Upper lobe of left lung (tissue), 6 donors: ENCODE results near the gene FAM234A. TPM values are rescaled to one million over a fixed set of nuclear protein-coding genes. Genes with fewer than 3 reads are reported as not detected.

Experiments
- ATAC-seq, 2 donors: fragments of 200-7000 bp; cut with Tn5 transposase; one replicate each; pipeline ENCODE4 v1.9.1; 2022; ENCODE audit warnings: mild to moderate bottlenecking in 2 of 2, moderate library complexity in 2 of 2; ENCODE audit not compliant: low FRiP score in 2 of 2
- DNase-seq, 2 donors: peaks; one replicate each; pipeline ENCODE4 v3.0.0-alpha.2; 2019 to 2020
- H3K27ac ChIP-seq, 4 donors: fragments of 200-600 bp; sonication (generic); one replicate each; pipeline ENCODE4 v1.5.1; 2016 to 2019
- H3K27me3 ChIP-seq, 4 donors: fragments of 200-600 bp; sonication (generic); one replicate each; pipeline ENCODE4 v1.5.1; 2017 to 2019
- H3K36me3 ChIP-seq, 4 donors: fragments of 200-600 bp; sonication (generic); one replicate each; pipeline ENCODE4 v1.5.1; 2016 to 2019
- H3K4me1 ChIP-seq, 4 donors: fragments of 200-600 bp; sonication (generic); one replicate each; pipeline ENCODE4 v1.5.1; 2018 to 2019
- H3K4me3 ChIP-seq, 4 donors: fragments of 200-600 bp; sonication (generic); one replicate each; pipeline ENCODE4 v1.5.1; 2017 to 2019; ENCODE audit warnings: mild to moderate bottlenecking in 2 of 4, moderate library complexity in 1 of 4
- H3K9me3 ChIP-seq, 4 donors: fragments of 200-600 bp; sonication (generic); one replicate each; pipeline ENCODE4 v1.5.1; 2018 to 2019
- EP300 ChIP-seq, 4 donors: sonication (generic); formaldehyde crosslinking; IDR thresholded peaks; one replicate each; pipeline ENCODE4 v1.5.1; 2017; ENCODE audit warnings: antibody characterized with exemption in 4 of 4, control low read depth in 2 of 4
- POLR2A ChIP-seq, 4 donors: fragments of 450-650 bp; IDR thresholded peaks; one replicate each; pipeline ENCODE4 v1.5.1; 2016 to 2017; ENCODE audit warnings: antibody characterized with exemption in 4 of 4, mild to moderate bottlenecking in 2 of 4
- POLR2AphosphoS5 ChIP-seq, 2 donors: sonication (generic); formaldehyde crosslinking; IDR thresholded peaks; one replicate each; pipeline ENCODE4 v1.5.1; 2017; ENCODE audit warnings: antibody characterized with exemption in 2 of 2
- WGBS, 2 donors: methylation state at CpG; one replicate each; pipeline ENCODE4 v1.1.5; 2017 to 2018; 5-methylcytosine and 5-hydroxymethylcytosine counted together
- total RNA-seq, 6 donors: library from RNA; depleted of rRNA in 4 of 6; stranded (reverse); fragments of >200 nt in 4 of 6; gene quantifications; one replicate each; pipeline versions ENCODE4 v1.1.0 to v1.2.1, GENCODE V29; 2016 to 2021
- TF ChIP-seq, protein P1 (sequence below), 6 experiments: fragments of 450-650 bp in 4 of 6; fragments of 200-600 bp in 2 of 6; sonication (generic) in 2 of 6; IDR thresholded peaks; one replicate each; pipeline ENCODE4 v1.5.1; 2016 to 2019; ENCODE audit warnings: antibody characterized with exemption in 6 of 6
- donor health status: DM: no; HTN: no; CAD: no; lungs with moderate emphysema.
- donor health status: DM: no; HTN: yes; CAD: no; lungs with severe emphysema.

Gene FAM234A
- total RNA-seq, 6 donors from 2014 or later = 55.4 to 92.7 (median 66.0) TPM

DNA sequence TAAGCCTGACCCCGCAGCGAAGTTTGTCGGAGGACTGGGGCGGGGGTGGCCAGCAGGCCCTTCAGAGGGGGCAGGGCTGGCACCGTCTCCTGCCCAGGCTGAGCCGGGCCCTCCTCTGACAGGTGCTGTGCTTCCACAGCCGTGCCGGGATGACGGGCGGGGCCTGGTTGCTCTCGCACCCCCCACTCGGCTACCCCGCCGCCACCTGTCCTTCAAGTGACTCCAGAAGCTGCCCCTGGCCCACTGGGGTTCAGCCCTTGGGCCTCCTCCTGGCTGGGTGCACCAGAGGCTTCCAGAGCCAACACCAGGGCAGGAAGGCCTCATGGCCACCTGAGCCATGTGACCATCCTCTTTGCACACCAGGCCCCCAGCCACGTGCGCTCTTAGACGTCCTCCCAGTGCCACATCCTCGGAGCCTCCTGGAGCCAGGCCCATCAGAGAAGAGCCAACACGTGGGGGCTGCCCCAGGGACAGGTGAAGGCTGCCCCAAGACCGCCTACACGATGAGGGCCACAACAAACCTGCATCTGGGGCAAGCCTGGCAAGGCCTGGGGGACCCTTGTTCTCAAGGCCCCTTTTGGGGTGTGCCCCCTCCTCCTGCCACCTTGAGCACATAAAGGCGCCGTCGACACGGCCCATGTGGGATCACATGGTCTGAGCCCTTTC lies 55.5 kb downstream of the FAM234A start:
- Histone ChIP-seq H3K4me1 (no peaks in the 10 kb centered on the region), H3K27me3 (no peaks in the 10 kb centered on the region), H3K9me3 (no peaks in the 10 kb centered on the region), H3K36me3 (peaks cover 3 to 77% (median 67%) of the 10 kb centered on the region in 4 donors), H3K27ac (no peak overlapping the region), H3K4me3 (no peak overlapping the region)
- TF ChIP-seq EP300 (IDR thresholded peaks at IDR 0.05) (no peak), POLR2AphosphoS5 (IDR thresholded peaks at IDR 0.05) (no peak), POLR2A (IDR thresholded peaks at IDR 0.05) (no peak)
- TF ChIP-seq, protein P1, sequence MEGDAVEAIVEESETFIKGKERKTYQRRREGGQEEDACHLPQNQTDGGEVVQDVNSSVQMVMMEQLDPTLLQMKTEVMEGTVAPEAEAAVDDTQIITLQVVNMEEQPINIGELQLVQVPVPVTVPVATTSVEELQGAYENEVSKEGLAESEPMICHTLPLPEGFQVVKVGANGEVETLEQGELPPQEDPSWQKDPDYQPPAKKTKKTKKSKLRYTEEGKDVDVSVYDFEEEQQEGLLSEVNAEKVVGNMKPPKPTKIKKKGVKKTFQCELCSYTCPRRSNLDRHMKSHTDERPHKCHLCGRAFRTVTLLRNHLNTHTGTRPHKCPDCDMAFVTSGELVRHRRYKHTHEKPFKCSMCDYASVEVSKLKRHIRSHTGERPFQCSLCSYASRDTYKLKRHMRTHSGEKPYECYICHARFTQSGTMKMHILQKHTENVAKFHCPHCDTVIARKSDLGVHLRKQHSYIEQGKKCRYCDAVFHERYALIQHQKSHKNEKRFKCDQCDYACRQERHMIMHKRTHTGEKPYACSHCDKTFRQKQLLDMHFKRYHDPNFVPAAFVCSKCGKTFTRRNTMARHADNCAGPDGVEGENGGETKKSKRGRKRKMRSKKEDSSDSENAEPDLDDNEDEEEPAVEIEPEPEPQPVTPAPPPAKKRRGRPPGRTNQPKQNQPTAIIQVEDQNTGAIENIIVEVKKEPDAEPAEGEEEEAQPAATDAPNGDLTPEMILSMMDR (IDR thresholded peaks at IDR 0.05) = no peak
- 95% methylated on average over 25 of the region's 25 CpGs; no CpG with 5 or more reads in 1 of the 2 donors for WGBS, 2 donors
- DNase-seq (peak in 1 of 2 donors; percentile 67), ATAC-seq (no peak)

DNA sequence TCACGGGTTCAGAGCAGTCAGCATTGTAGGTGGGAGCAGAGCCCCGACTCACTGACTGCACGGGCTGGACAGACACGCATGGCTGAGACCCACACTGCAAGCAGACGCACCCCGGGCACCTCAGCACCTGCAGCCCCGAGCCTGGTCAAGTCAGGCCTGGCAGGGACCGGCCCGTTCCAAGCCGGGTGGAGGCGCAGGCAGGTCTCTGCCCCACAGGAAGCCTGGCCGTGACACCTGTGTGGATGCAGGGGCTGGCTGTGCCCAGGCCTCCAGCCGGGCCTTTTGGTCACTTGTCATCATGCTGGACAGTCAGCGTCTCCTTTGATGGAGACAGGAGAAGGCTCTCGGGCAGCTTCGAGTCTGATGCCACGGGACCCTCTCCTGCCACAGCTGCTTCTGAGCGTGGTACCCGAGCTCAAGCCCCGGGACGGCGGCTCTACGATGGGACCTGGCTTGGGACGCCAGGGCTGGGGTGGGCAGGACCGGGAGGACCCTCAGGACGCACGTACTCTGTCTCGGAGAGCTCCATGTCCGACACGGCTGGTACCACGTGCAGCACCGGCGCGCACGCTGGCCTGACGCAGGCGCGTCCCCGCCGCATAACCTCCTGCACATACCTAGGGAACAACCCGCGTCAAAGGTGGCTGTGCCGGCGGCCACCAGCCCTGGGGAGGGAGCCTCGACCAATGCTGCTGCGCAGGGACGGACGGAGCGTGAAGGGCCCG lies 56.2 kb downstream of the FAM234A start:
- Histone ChIP-seq H3K27ac (no peak overlapping the region), H3K36me3 (peaks cover 3 to 77% (median 67%) of the 10 kb centered on the region in 4 donors), H3K4me3 (no peak overlapping the region), H3K27me3 (no peaks in the 10 kb centered on the region), H3K4me1 (no peaks in the 10 kb centered on the region), H3K9me3 (no peaks in the 10 kb centered on the region)
- no peak for TF ChIP-seq EP300 (IDR thresholded peaks at IDR 0.05)
- no peak for TF ChIP-seq POLR2AphosphoS5 (IDR thresholded peaks at IDR 0.05)
- no peak for TF ChIP-seq POLR2A (IDR thresholded peaks at IDR 0.05)
- ATAC-seq = no peak
- DNase-seq = peak in 1 of 2 donors; percentile 82
- 94 to 96% methylated on average over 18 to 49 of the region's 50 CpGs for WGBS, 2 donors

DNA sequence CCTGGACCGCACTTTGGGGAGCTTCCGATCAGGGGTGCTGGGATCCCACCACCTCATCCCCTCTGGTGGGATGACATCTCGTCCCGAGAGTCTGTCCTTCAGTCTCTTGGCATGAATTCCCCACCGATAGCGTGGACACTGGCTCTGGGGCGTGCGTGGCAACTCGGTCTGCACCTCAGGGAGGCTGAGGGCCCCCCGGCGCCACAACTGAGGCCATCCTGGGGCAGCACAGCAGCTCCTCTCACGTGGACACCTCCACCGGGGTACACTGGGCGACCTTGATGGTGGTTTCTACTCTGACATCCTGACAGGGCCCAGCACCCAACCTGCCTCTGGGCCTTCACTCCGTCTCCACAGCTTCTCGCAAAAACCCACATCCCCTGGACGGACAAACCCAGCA lies 56.9 kb downstream of the FAM234A start:
- Histone ChIP-seq H3K4me1 (no peaks in the 10 kb centered on the region), H3K9me3 (no peaks in the 10 kb centered on the region), H3K4me3 (no peak overlapping the region), H3K27me3 (no peaks in the 10 kb centered on the region), H3K36me3 (peaks cover 3 to 81% (median 72%) of the 10 kb centered on the region in 4 donors), H3K27ac (no peak overlapping the region)
- TF ChIP-seq POLR2A (IDR thresholded peaks at IDR 0.05) (no peak), EP300 (IDR thresholded peaks at IDR 0.05) (no peak), POLR2AphosphoS5 (IDR thresholded peaks at IDR 0.05) (no peak)
- TF ChIP-seq, protein P1 (IDR thresholded peaks at IDR 0.05) = no peak
- ATAC-seq (no peak), DNase-seq (no peak)
- WGBS, 2 donors = 90 to 96% methylated on average over 9 to 17 of the region's 17 CpGs

DNA sequence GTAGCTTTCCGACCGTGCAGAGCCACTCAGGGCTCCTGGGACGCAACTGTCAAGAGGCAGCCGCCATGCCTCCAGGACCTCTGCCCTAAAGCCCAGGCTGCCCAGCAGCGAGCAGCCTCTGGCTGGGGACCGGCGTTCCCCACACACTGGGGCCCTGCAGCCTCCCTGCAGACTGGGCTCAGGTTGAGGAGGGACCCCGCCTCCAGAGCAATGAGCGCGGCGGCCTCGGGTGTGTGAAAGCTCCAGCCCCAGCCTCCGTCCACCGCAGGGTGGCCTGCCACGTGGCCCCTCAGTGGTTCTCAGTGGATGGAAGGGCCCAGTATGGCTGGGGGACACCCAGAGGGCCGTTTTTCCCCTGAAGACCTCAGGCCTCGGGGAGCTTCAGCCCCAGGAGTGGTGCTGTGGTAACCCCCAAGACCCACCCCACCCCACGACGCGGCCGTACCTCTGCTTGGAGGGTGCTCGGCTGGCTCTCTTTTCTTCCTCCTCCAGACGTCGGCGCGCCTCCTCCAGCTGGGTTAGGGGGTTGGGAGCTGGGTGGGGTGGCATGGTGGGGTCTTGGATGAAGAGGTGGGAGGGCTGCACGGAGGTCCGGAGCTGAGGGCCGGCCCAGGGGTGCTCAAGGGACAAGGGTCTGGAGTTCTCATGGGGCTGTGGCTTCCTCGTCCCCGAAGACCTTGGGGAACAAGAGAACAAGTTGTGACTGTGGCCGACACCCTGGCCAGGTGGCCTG lies 58.6 kb downstream of the FAM234A start:
- no peak overlapping the region for H3K4me3 ChIP-seq
- WGBS, 2 donors = 89 to 94% methylated on average over 11 to 30 of the region's 32 CpGs
- H3K27me3 ChIP-seq = no peaks in the 10 kb centered on the region
- H3K27ac ChIP-seq = no peak overlapping the region
- TF ChIP-seq POLR2A (IDR thresholded peaks at IDR 0.05) (no peak), POLR2AphosphoS5 (IDR thresholded peaks at IDR 0.05) (no peak), EP300 (IDR thresholded peaks at IDR 0.05) (no peak)
- TF ChIP-seq, protein P1 (IDR thresholded peaks at IDR 0.05) = no peak
- no peaks in the 10 kb centered on the region for H3K9me3 ChIP-seq
- no peaks in the 10 kb centered on the region for H3K4me1 ChIP-seq
- no peak for ATAC-seq
- H3K36me3 ChIP-seq = peaks cover 9 to 83% (median 76%) of the 10 kb centered on the region in 4 donors
- DNase-seq = peak in 1 of 2 donors; percentile 71

DNA sequence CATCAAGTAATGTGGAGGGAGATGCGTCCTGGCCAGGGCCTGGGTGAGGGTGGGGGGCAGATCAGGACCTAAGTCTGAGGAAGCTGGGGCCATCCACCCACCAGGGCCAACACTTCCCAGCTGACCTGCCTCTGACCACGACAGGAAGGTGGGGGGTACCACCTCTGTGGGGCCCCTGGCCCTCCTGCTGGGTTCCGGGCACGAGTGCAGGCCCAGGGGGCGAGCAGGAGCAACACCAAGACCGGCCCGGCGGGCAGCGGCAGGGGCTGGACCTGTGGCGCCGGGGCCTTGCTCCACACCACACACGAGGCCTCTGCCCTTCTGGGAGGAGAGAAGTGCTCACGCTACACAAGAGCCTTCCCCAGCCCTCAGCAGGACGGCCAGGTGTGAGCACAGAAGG lies 61.7 kb downstream of the FAM234A start:
- WGBS, 2 donors = 96 to 98% methylated on average over 14 of the region's 14 CpGs
- no peak for TF ChIP-seq EP300 (IDR thresholded peaks at IDR 0.05)
- TF ChIP-seq POLR2A (IDR thresholded peaks at IDR 0.05) = no peak
- TF ChIP-seq, protein P1 (IDR thresholded peaks at IDR 0.05) = no peak
- TF ChIP-seq POLR2AphosphoS5 (IDR thresholded peaks at IDR 0.05) = no peak
- Histone ChIP-seq H3K36me3 (peaks cover 9 to 59% (median 48%) of the 10 kb centered on the region in 4 donors), H3K4me1 (no peaks in the 10 kb centered on the region), H3K27ac (no peak overlapping the region), H3K4me3 (no peak overlapping the region), H3K9me3 (no peaks in the 10 kb centered on the region), H3K27me3 (no peaks in the 10 kb centered on the region)
- ATAC-seq = peak in 1 of 2 donors; percentile 2
- no peak for DNase-seq
